Muscle of back (tissue), 11 donors: ENCODE measurements around the gene KIF25. TPM values are rescaled to one million over a fixed set of nuclear protein-coding genes. Genes with fewer than 3 reads are reported as not detected.
A peak's percentile ranks its signal among the peaks of the same experiment; 100 is the strongest.
"Not testable (repeated sequence)": the region's sequence is repeated elsewhere in the genome, so short reads cannot be mapped to it uniquely, and the experiment has no call there.

Experiments used
- DNase-seq, 3 donors: peaks; one replicate each; pipeline versions ENCODE4 v3.0.0 to v3.0.0-alpha.2; 2013
- polyA plus RNA-seq, 10 donors: library from polyadenylated mRNA; unstranded; fragments of 120-200 nt; gene quantifications; one replicate each; pipeline ENCODE4 v1.2.1, GENCODE V29; 2013; ENCODE audit not compliant: insufficient read length in 10 of 10

The KIF25 gene
- polyA plus RNA-seq, 10 donors, result 0.37 to 2.0 (median 0.80) TPM

DNA sequence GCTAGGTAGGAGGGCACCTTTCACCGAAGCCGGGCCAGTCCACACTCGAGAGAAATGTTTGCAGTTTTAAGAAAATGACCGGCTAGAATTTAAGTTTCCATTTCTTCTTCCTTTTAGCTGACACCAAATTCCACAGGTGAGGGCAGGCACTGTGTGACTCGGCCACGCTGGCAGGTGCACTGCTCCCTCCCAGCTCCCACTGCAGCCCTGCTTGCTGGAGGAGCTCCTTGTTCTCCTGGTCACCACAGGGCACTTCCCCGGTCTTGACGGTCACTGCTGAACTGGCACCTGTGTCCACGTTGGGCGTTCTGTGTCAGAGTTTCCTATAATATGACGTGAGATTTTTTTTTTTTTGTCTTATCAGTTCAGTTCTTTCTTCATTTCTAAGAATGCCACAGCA lies 3.6 kb upstream of the KIF25 start:
- no peak for DNase-seq

DNA sequence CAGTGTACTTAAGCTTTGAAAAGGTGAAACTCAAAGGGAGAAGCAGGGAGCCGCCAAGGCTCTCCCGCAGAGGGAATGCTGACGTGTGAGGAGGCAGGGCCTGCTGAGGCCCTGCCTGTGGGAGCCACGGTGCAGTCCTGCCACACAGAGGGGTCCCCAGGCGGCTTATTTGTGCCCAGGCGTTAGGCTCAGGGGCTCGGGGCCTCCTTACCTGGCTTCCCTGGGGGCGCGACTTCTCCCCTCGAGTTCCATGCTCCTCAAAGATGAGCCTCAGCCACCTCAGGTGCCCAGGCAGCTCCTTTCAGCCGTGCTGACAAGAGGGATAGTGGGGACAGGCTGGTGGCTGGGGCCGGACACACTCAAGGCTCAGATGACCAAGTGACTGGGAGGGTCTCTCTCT lies 2.2 kb upstream of the KIF25 start:
- no peak for DNase-seq

DNA sequence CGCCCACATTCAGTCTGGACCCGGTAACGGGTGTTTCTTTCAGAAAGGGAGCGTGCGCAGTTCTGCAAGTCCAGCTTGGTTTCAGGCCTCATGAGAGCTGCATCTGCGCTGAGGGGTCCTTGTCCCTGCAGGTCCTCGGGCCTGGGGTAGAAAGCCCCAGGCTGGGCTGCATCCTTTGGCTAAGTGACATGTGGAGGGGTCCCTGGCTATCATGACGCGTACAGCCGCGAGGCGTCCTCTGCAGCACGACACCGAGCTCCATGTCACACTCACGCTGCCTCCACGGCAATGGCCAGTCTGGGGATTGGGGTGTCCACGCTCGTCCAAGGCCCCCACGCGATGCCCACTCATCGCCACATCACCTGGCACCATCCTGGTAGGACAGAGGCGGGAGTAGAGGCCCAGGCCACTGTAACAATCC lies 1.7 kb upstream of the KIF25 start:
- DNase-seq, result no peak

DNA sequence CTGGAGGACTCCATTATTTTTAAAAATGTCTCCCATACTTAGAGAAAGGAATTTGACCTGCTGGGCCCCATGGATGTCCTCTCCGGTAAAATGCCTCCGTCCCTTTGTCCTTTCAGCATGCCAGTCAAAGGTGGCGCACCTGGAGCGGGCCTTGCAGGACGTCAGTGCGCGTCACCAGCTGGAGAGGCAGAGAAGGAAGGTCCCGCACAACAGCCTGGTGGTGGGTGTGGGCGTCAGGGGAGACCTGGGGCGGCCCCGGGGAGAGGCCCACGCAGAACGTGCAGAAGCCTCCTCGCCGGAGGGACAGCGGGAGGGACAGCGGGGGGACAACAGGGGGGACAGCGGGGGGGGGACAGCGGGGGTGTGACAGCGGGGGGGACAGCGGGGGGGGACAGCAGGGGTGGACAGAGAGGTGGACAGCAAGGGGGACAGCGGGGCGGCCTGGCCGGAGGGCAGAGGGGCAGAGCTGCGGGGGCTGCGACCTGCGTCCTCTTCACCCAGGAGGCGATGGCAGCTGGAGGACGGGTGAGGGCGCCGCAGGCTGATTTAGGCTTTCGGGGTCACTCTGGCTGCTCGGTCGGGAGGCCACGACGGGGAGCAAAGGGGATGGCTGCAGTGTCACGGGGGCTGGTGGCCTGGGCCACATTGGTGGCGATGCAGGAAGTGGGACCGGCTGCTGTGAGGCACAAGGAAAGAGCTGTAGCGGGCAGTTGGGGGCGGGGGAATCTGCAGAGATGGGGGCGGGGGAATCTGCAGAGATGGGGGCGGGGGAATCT lies 859 bp upstream of the KIF25 start:
- DNase-seq, result no peak

DNA sequence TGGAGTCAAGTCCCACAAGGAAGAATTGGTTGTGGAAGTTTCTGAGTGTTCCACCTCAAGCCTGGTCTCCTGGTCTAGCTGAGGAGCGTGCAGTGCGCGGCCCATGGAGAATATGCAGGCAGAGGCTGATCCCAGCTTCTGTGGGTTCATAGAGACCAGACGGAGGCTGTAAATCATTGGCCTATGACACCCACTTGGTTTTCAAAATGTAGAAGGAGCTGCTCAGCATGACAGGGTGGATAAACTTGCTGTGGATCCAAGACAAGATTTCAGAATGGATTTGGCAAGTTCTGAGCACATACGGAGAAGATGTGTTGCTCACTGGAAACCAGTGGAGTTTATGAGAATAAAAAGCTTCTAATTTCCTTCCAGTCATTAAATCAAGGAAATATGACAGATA lies 744 bp downstream of the KIF25 start:
- peak in 1 of 3 donors; percentile 66 for DNase-seq

DNA sequence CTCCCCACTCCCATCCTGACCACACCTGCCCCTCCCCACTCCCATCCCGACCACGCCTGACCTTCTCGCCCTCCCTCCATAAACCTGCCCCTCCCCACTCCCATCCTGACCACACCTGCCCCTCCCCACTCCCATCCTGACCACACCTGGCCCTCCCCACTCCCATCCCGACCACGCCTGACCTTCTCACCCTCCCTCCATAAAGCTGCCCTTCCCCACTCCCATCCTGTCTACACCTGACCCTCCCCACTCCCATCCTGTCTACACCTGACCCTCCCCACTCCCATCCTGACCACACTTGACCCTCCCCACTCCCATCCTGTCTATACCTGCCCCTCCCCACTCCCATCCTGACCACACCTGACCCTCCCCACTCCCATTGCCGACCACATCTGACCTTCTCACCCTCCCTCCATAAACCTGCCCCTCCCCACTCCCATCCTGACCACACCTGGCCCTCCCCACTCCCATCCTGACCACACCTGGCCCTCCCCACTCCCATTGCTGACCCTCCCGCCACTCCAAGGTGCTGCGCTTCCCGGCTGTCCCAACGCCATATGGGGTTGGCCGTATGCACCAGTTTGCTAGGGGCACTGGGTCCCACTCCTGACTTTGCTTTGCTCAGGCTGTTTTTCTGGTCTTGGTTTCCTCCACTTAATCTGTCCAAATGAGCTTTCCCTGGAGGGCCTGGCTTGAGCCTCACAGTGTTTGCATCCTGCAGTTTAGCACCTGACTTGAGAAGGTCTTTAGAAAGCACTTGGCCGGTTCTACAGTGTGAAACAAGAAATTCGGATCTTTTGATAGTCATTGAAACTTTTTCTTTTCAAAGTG lies 2.9 kb downstream of the KIF25 start:
- no peak for DNase-seq

DNA sequence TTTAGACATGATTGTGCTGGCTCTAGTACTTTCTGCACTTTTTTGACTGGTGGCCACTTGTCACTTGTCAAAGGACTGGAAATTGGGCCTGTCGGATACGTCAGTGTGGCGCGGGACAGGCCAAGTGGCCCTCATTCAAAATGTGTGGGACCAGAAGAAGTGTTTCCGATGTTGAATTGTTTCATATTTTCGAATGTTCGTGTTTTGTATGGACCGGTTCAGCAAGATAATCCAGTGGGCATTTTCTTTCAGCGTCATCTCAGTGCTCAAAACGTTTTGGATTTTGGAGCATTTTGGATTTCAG lies 3.5 kb downstream of the KIF25 start:
- DNase-seq, result no peak

DNA sequence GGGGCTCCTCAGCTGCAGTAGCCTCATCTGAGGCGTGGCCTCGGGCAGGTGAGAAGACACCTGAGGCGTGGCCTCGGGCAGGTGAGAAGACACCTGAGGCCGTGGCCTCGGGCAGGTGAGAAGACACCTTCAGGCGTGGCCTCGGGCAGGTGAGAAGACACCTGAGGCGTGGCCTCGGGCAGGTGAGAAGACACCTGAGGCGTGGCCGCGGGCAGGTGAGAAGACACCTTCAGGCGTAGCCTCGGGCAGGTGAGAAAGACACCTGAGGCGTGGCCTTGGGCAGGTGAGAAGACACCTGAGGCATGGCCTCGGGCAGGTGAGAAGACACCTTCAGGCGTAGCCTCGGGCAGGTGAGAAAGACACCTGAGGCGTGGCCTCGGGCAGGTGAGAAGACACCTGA lies 4.0 kb downstream of the KIF25 start:
- DNase-seq, result not testable (repeated sequence)

DNA sequence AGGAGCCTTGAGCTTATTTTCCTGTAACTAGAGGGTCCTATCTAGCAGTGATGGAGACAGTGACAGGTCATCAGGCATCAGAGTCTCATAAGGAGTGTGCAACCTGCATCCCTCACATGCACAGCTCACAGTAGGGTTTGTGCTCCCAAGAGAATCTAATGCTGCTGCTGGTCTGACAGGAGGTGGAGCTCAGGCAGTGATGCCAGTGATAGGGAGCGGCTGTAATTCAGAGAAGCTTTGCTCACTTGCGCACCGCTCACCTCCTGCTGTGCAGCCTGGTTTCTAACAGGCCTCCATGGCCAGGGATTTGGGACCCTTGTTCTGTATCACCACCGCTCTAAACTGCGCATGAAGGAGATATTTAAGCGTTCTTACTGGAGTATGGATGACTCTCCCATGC lies 5.3 kb downstream of the KIF25 start:
- no peak for DNase-seq

DNA sequence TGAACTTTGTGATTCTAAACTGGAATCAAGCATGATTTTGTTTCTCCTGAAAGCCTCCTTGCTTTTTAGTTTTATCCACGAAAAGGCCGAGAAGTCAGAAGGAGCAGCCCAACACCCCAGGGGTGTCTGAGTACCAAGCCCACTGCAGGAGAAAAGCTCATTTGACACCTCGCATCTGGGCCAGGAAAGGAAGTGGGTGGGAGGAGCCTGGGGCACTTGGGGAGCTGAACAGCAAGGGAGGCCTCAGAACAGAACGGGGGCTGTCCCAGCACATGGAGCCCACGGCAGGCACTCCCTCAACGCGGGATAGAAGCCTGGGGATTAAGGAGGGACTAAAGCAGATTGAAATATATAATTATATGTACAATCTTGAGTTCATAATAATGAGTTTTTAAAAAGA lies 6.6 kb downstream of the KIF25 start:
- no peak for DNase-seq

DNA sequence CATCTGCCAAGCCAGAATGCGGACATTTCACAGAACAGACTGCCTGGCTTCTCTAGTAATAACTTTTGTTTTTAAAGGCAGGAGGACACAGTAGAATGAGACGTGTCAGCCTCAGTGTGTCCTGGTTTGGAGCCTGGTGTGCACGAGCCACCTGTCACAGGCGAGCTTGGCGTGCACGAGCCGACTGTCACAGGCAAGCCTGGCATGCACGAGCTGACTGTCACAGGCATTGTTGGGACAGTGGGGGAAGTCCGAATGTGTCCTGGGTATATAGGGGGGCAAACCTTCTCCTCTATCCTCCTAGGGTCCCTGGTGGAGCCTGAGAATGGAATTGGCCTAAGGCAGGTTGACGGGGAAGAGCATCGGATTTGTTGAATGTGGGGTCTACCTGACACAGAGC lies 7.5 kb downstream of the KIF25 start:
- no peak for DNase-seq

DNA sequence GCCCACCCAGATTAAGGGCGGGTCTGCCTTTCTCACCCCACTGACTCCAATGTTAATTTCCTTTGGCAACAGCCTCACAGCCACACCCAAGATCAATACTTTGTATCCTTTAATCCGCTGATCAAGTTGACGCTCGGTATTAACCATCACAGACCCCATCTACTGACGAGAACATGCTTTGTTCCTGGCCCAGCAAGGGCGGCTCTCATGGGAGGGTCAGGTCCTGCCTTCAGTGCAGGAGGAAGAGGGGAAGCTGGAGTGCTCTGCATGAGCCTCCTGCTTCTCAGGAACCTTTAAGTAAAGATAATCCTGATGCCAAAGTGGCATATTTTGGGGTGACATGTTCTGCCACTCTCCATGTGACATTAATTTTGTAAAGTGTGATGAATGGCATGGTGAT lies 8.3 kb downstream of the KIF25 start:
- no peak for DNase-seq

DNA sequence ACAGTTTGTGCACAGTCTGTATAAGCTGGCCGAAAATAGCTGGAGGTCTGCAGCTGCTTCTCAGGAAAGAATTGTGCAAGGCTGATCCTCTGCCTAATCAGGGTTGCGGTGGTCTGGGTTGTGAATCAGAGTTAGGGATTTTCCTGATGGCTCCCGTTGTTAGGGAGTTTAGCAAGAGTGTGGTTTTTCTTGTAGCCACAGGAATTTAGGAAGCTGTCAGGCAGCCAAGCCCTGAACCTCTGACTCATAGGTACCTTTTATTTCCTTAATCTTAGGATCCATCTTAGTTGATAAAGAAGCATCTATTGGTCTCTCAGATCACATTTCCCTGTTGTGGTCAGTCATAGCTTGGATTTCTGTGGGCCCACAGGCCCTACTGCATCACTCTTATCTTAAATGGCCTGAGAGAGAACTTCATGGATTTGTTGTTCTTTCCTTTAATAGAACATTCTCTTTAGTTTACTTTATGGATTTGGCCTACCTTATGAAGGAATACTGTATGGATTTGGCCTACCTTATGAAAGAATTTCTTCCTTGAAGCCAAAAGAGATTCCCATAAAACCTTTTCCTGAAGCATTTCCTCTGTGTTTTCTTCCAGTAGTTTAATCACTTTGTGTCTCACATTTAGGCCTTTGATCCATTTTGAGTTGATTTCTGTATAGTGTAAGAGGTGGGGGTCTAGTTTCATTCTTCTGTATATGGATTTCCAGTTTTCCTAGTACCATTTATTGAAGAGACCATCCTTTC lies 10.3 kb downstream of the KIF25 start:
- peak in 1 of 3 donors; percentile 96 for DNase-seq

DNA sequence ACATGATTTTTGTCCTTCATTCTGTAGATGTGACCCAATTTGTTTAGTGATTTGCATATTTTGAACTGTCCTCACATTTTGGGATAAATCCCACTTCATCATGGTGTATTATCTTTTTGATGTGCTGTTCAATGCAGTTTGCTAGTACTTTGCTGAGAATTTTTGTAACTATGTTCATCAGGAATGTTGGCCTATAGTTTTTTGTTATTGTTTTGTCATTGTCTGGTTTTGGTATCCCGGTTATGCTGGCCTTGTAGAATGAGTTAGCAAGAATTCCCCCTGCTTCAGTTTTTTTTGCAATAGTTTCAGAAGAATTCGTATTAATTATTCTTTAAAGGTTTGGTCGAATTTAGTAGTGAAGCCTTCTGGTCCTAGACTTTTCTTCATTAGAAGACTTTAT lies 11.9 kb downstream of the KIF25 start:
- DNase-seq, result no peak

DNA sequence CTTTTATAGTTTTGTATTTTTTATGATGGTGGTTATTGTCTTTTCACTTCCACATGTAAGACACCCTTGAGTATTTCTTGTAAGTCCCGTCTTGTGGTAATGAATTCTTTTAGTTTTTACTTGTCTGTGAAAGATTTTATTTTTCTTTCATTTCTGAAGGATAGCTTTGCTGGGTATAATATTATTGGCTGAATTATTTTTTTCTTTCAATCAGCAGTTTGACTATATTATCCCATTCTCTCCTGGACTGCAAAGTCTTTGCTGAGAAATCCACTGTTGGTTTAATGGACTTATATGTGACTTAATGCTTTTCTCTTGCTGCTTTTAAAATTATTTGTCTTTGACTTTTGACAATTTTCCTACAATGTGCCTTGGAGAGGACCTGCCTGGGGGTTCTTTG lies 13.8 kb downstream of the KIF25 start:
- DNase-seq, result no peak

DNA sequence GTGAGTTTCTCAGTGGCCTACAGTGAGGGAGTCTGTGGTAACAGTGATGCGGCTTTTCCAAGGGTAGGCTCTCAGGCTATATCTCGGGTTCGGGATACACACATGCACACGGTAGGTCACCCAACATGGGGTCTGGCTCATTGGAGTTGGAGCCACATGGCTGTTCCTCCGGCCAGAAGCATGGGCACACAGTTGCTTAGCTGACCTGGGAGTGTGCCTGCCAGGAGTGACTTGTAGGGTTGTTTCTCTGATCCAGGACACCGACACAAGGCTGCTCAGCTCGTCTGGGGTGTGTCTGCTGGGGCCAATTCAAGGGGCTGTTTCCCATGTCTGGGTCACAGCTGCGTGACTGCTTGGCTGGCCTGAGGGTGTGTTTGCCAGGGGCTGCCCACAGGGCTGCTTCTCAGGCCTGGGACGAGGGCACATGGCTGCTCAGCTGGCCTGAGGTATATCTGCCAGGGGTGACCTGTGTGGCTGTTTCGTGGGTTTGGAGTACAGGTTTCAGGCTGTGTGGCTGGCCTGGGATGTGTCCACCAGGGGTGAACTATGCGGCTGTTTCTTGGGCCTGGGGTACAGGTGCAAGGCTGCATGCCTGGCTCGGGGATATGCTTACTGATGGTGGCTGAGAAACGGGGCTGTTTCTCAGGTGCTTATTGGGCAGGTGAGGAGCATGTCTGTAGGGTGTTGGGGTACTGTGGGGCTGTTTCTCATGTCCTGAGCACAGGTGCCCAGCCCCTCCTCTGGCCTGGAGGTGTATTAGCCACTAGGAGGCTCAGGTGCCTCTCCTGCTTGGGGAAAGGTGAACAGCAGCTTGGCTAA lies 15.2 kb downstream of the KIF25 start:
- DNase-seq, result no peak

DNA sequence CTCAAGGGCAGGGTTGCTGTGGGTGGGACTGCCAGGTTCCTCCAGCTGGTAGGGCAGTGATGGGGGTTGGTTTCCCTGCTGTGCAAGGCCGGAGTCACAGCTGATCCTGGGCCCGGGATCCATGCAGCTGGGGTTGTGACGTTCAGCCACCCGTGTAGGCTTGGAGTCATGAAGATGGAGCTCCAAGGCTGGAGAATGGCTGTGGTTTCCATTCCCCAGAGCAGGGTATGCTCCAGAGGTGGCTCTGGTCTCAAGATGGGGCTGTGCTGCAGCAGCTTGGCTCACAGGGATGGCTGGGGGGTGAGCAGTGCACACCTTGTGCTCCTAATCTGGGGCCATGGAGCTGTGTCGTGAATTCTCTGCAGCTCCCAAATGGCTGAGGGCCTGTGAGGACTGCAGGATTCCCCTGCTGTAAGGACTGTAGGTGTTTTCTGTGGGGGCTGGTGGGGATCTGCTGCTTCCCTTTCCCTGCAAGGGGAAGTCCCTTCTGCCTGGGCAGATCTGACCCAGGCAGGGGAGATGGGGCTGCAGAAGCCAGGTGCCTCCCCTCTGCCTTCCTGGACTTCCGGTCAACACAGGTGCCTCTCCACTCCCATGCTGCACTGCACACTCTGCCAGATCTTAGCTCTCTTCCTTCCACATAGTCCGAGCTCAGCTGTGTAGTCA lies 15.9 kb downstream of the KIF25 start:
- peak in 1 of 3 donors; percentile 39 for DNase-seq

DNA sequence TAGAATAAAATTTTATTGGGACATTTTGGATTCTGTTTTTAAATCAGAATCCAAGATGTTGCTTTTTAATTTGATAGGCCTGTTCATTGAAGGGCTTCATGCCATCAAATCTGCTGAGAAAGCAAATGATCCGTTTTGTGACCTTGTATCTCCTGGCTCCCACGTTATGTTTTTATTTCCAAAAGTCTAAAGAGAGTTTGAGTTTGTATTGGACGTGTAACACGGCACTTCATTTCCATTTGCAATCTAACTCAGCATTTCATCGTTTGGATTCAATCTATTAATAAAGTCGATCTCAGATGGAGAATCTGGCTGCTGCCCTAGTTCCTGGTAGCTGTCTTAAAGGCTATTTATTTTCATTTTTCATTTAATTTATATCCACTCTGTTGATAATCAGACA lies 17.0 kb downstream of the KIF25 start:
- peak; percentile 51 to 86 (median 59) for DNase-seq

DNA sequence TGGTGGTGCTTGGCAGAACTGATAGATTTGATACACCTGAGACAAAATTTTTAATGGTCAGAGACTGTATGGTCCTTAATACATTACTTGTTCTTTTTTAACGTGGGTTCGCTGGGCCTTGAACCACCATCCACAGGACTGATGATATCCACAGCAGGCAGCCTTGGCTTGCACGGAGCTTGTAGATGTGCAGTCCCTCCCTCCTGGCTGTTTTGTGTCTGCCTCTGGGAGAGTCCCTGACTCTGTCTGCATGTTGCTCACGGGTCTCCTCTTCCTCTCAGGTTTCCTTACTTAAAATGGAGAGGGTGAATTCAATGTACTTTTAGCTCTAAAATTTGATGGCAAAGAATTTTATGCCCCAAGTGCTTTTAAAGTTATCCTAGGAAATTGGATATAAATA lies 17.5 kb downstream of the KIF25 start:
- peak in 2 of 3 donors; percentile 31 to 78 for DNase-seq

DNA sequence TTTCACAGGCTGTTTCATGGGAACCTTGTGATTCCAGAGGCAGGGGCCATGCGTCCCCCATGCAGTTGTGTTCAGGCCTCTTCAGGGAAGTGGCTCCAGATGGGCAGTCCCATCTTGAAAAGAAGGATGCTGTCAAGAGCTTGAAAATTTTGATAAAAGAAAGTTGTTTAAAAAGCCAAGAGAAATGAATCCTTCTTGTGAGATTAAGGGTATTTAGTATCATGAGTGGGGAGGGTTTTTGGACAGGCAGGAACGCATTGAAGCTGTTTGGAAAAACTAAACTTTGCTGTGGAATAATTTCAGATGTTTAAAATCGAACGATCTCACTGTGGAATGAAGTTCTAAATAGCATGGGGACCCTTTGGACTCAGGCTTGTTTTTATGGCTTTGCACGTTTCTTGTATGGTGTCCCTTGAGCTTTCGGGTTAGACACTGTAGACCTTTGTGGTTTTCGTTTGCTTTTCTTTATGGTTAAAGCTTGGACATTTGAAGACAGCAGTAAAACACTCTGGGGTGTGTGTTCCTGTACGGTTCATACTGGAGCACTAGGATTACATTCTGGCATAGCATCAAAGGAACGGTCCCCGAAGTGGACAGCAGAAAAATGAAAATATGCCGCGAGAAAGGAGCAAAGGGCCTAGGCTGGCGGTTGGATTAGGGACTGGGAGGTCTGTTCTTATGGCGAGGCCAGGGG lies 18.2 kb downstream of the KIF25 start:
- peak; percentile 30 to 80 (median 49) for DNase-seq
